AG04450 (cell line): ENCODE results near the gene ABCA3. TPM values are rescaled to one million over a fixed set of nuclear protein-coding genes. Genes with fewer than 3 reads are reported as not detected.

Source experiments
- CTCF ChIA-PET: fragments of 300-600, 350-600 bp; formaldehyde crosslinking; extraction: SDS; loops from one replicate; lab custom pipeline; 2022; ENCODE audit warnings: antibody characterized with exemption, inconsistent platforms; lab: Charles Lee
- POLR2A ChIA-PET: fragments of 350-600 bp; formaldehyde crosslinking; extraction: SDS; loops from one replicate; lab custom pipeline; 2021; ENCODE audit warnings: antibody characterized with exemption, inconsistent platforms; lab: Yijun Ruan, JAX
- DNase-seq: peaks from one replicate; pipeline ENCODE4 v3.0.0-alpha.2; 2011; ENCODE audit warnings: low read depth, low spot score
- H3K27ac ChIP-seq: one replicate; pipeline ENCODE4 v1.5.1; 2012; ENCODE audit warnings: low read depth, low read length, control low read depth
- H3K27me3 ChIP-seq: one replicate; pipeline ENCODE4 v1.6.0; 2012; ENCODE audit warnings: low read length; ENCODE audit not compliant: control insufficient read depth, insufficient read depth
- H3K4me3 ChIP-seq: 2 replicates; pipeline ENCODE4 v1.5.1; 2011; ENCODE audit warnings: mild to moderate bottlenecking, low read depth, low read length, control low read depth
- H3K9me3 ChIP-seq: 2 replicates; pipeline ENCODE4 v1.5.1; 2012; ENCODE audit warnings: low read length; ENCODE audit not compliant: control insufficient read depth, insufficient read depth
- CTCF ChIP-seq: IDR thresholded peaks from 2 replicates; pipeline ENCODE4 v1.5.1; 2011; ENCODE audit warnings: low read depth, low read length, control low read depth, inconsistent platforms
- polyA plus RNA-seq: library from polyadenylated mRNA; depleted of rRNA; stranded (reverse); fragments of >200 nt; gene quantifications from 2 replicates; pipeline ENCODE4 v1.2.3, GENCODE V29; 2011

Gene ABCA3
- polyA plus RNA-seq, 1 experiment, result 0.06 TPM

GRCh38 chr16:2275476-2276367 lies 64.8 kb downstream of the ABCA3 start:
- Histone ChIP-seq H3K27me3 (peaks cover 47% of the 10 kb centered on the region), H3K9me3 (no peaks in the 10 kb centered on the region; the same call in 1 of the 2 replicates), H3K4me3 (no peak overlapping the region), H3K27ac (no peak overlapping the region)
- no peak for DNase-seq
- ChIA-PET CTCF (no interaction called here), POLR2A (no interaction called here)
- TF ChIP-seq CTCF, result no peak

GRCh38 chr16:2273931-2274330 lies 66.6 kb downstream of the ABCA3 start:
- Histone ChIP-seq H3K27ac (no peak overlapping the region), H3K9me3 (no peaks in the 10 kb centered on the region; the same call in 1 of the 2 replicates), H3K4me3 (no peak overlapping the region), H3K27me3 (peaks cover 35% of the 10 kb centered on the region)
- ChIA-PET POLR2A (interaction anchor here (0.5 kb wide), 1 partner anchor 96 kb away, joined by 4 read pairs; no protein-coding TSS in a partner anchor), CTCF (no interaction called here)
- no peak for TF ChIP-seq CTCF
- no peak for DNase-seq

GRCh38 chr16:2273484-2273883 lies 67.0 kb downstream of the ABCA3 start:
- Histone ChIP-seq H3K27ac (no peak overlapping the region), H3K27me3 (peaks cover 31% of the 10 kb centered on the region), H3K4me3 (no peak overlapping the region), H3K9me3 (no peaks in the 10 kb centered on the region; the same call in 1 of the 2 replicates)
- ChIA-PET CTCF (no interaction called here), POLR2A (interaction anchor here (0.7 kb wide), 1 partner anchor 1642 kb away, joined by 5 read pairs; no protein-coding TSS in a partner anchor)
- DNase-seq, result no peak
- TF ChIP-seq CTCF, result no peak

- no peak overlapping the region for H3K4me3 ChIP-seq
- no peak overlapping the region for H3K27ac ChIP-seq
- DNase-seq, result no peak
- no peaks in the 10 kb centered on the region for H3K9me3 ChIP-seq
- ChIA-PET POLR2A (no interaction called here), CTCF (no interaction called here)
- TF ChIP-seq CTCF, result no peak
- peaks cover 16% of the 10 kb centered on the region for H3K27me3 ChIP-seq
Measured at GRCh38 chr16:2271848-2272461, 68.6 kb downstream of the ABCA3 start.
